Activated naive CD8-positive, alpha-beta T cell treated with anti-CD3 and anti-CD28 coated beads, Interleukin-2, amount 50 U/mL, for 24 hours (primary cell): ENCODE measurements around the gene UBE2E2.

Experiments used
- ATAC-seq: fragments of 150-1000 bp; cut with Tn5 transposase; one replicate; pipeline ENCODE4 v1.10.0; 2021
- DNase-seq: peaks from one replicate; pipeline ENCODE4 v3.0.0; 2021
- H3K27ac Mint-ChIP-seq: one replicate; pipeline ENCODE4 v1.8.0; 2021; ENCODE audit warnings: mild to moderate bottlenecking, mixed read lengths
- H3K27me3 Mint-ChIP-seq: one replicate; pipeline ENCODE4 v1.8.0; 2021; ENCODE audit warnings: mixed read lengths
- H3K36me3 Mint-ChIP-seq: one replicate; pipeline ENCODE4 v1.8.0; 2021; ENCODE audit warnings: low read depth, mixed read lengths
- H3K4me1 Mint-ChIP-seq: one replicate; pipeline ENCODE4 v1.8.0; 2021; ENCODE audit warnings: mixed read lengths
- H3K4me3 Mint-ChIP-seq: one replicate; pipeline ENCODE4 v1.8.0; 2021; ENCODE audit warnings: mild to moderate bottlenecking, moderate library complexity, mixed read lengths
- H3K9me3 Mint-ChIP-seq: one replicate; pipeline ENCODE4 v1.8.0; 2021; ENCODE audit warnings: mixed read lengths

UBE2E2 gene

DNA sequence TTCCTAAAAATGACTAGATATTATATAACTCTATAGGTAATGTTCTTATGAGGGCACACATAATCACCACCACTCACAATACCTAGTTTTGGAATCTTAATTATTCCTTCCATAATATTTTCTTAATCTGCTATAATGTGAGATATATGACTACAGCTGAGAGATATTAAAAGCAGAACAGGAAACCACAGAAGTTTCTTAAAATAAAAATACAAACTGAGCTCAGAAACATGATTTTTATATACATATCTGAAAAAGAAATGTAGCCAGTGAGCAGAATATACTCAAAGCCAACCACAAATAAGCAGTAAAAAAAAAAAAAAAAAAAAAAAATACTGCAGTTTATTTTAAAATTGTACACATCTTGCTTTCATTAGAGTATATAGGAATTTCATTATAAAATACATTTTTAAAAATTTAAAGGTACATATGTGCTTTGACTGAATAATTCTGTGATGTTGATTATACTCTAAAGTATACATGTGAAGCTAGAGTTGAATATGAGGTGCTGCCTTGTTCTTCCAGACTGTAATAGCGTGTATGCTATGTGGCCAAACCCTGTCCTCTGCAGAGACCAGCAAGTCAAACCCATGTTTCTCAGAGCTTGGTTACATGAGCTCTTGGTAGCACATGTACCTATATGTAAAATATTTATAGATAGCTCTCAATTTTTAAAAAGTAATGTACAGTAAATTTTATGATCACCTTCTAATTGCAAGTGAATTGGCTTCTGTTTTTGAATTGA lies 175.0 kb downstream of the UBE2E2 start:
- Mint-ChIP-seq H3K36me3 (no peaks in the 10 kb centered on the region), H3K9me3 (peaks cover 4% of the 10 kb centered on the region), H3K4me1 (peaks cover 7% of the 10 kb centered on the region), H3K27me3 (no peaks in the 10 kb centered on the region), H3K27ac (no peak overlapping the region), H3K4me3 (no peak overlapping the region)
- no peak for ATAC-seq
- DNase-seq, result no peak

DNA sequence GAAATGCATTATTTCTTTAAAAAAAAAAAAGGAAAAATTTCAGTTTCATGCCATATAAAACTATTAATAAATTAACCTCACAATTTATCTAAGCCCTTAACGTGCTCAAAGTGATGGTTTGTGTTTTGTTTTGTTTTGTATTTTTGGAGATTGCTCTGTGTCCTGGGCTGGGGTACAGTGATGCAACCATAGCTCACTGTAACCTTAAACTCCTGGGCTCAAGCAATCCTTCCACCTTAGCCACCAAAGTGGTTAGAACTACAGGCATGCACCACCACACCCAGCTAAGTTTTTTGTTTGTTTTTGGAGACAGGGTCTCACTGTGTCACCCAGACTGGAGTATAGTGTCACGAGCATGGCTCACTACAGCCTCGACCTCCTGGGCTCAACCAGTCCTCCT lies 180.7 kb downstream of the UBE2E2 start:
- H3K4me1 Mint-ChIP-seq, result peaks cover 7% of the 10 kb centered on the region

DNA sequence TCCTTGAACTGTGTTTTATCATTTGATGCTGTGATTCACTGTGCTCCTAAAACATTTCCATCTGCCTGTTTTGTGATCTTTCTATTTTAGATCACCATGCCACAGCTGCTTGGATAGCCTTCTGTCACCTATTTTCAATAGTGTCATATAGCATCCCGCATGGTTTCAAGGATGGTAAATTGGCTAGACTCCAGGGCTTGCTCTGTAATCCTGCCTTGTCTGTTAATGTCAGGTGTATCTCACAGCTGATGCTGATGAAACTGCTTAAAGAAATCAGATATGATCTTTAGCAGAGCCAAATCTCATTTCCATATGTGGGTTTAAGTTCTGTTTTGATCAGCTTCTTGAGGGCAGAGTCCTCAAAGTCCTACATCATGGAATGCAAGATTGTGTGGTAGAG lies 182.2 kb downstream of the UBE2E2 start:
- peaks cover 14% of the 10 kb centered on the region for H3K4me1 Mint-ChIP-seq
- H3K27ac Mint-ChIP-seq, result no peak overlapping the region
- H3K9me3 Mint-ChIP-seq, result no peaks in the 10 kb centered on the region
- no peaks in the 10 kb centered on the region for H3K36me3 Mint-ChIP-seq
- no peak overlapping the region for H3K4me3 Mint-ChIP-seq
- H3K27me3 Mint-ChIP-seq, result no peaks in the 10 kb centered on the region
- ATAC-seq, result no peak
- DNase-seq, result no peak

More for the DNA sequence above, 180.7 kb downstream of the UBE2E2 start:
- Mint-ChIP-seq H3K27ac (no peak overlapping the region), H3K9me3 (peaks cover 4% of the 10 kb centered on the region), H3K4me3 (no peak overlapping the region), H3K27me3 (no peaks in the 10 kb centered on the region), H3K36me3 (no peaks in the 10 kb centered on the region)
- DNase-seq (no peak), ATAC-seq (no peak)

DNA sequence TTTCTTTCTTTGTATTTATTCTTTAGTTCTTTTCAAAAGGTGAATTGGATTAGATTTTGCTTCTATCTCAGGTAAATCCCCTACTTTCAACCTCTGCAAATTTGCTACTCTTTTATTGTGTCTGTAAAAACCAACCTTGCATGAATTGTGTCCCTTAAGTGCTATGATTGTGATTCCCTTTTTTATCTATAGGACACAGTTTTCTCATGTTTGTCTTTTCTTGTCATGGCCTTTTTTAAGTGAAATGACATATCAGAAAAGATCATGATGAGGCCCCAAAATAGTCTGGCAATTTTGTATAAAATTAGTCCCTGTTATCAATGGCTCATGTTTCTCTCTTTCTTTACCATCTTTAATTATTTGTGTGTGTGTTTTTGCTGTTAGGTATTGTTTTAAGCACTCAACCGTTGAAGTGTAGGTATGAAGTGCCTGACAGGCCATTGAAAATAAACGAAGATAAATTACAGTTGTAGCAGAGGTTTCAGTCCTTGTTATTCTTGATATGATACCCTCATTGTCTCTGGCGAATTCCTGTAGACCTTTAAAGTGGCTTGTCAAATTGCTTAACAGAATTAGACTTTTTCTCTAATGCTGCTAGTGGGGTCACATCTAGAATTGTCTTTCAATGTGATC lies 184.3 kb downstream of the UBE2E2 start:
- H3K27ac Mint-ChIP-seq, result no peak overlapping the region
- H3K27me3 Mint-ChIP-seq, result no peaks in the 10 kb centered on the region
- H3K4me3 Mint-ChIP-seq, result no peak overlapping the region

DNA sequence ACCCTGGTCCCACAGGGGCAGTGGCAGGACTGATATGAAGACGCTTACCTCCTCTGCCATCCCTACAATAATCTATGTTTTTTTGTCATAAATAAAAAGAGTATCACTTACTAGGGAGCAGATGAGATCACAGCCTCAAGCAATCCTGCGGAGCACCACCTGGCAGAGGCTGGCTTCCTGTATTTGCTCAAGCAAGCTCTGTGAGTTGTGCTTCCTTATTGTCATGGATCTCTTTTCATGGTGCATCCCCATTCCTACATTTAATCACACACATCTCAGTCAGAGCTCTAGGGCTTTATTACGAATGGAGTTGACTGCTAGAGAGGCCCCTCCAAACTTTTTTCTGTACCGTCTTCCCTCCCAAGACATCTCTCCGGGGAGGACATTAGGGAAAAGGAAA lies 186.0 kb downstream of the UBE2E2 start:
- no peak for DNase-seq
- no peaks in the 10 kb centered on the region for H3K27me3 Mint-ChIP-seq
- no peak overlapping the region for H3K4me3 Mint-ChIP-seq
- H3K36me3 Mint-ChIP-seq, result no peaks in the 10 kb centered on the region
- H3K27ac Mint-ChIP-seq, result no peak overlapping the region
- no peak for ATAC-seq
- no peaks in the 10 kb centered on the region for H3K9me3 Mint-ChIP-seq
- H3K4me1 Mint-ChIP-seq, result peaks cover 14% of the 10 kb centered on the region

More for the DNA sequence above, 184.3 kb downstream of the UBE2E2 start:
- H3K4me1 Mint-ChIP-seq, result peaks cover 14% of the 10 kb centered on the region
- DNase-seq (no peak), ATAC-seq (no peak)
- H3K9me3 Mint-ChIP-seq, result no peaks in the 10 kb centered on the region
- H3K36me3 Mint-ChIP-seq, result no peaks in the 10 kb centered on the region

DNA sequence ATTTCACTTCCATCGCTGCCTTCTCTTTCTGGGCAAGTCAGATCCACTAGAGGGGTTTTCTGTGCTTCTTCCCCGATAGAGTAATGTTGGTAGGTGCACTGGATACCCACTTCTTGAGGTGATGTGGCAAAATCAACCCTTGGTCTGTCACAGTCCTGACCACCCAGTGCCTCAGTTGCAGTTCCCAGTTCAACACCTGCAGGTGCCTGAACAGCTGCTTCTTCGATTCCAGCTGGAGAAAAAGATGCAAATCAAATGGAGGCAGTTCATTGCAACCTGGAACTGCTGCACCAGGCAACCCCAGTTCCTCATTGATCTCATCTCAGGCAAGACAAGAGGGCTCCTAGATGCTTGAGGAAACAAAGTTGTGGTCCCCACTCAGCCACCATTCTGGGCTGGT lies 186.6 kb downstream of the UBE2E2 start:
- Mint-ChIP-seq H3K27me3 (no peaks in the 10 kb centered on the region), H3K27ac (no peak overlapping the region), H3K36me3 (no peaks in the 10 kb centered on the region), H3K4me3 (no peak overlapping the region), H3K9me3 (no peaks in the 10 kb centered on the region), H3K4me1 (peaks cover 14% of the 10 kb centered on the region)
- ATAC-seq, result no peak
- no peak for DNase-seq

DNA sequence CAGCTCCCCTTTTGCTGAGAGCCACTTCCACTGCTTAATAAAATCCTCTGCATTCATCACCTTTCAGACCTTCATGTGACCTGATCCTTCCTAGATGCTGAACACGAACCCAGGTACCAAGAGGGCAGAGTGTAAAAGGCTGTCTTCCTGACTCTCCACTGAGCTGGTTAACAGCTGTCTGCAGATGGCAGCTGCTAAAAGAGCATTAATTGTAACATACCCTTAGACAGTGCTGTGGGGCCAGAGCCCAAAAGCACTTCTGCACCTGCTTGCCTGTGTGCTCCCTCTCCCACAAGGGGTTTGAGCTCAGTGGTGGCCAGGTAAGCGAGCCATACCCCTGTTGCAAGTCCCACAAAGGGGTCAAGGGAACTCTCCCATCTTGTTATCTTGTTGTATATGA lies 187.3 kb downstream of the UBE2E2 start:
- no peak overlapping the region for H3K4me3 Mint-ChIP-seq
- no peak overlapping the region for H3K27ac Mint-ChIP-seq
- H3K36me3 Mint-ChIP-seq, result no peaks in the 10 kb centered on the region
- ATAC-seq, result no peak
- no peaks in the 10 kb centered on the region for H3K27me3 Mint-ChIP-seq
- peaks cover 16% of the 10 kb centered on the region for H3K4me1 Mint-ChIP-seq
- no peak for DNase-seq
- H3K9me3 Mint-ChIP-seq, result no peaks in the 10 kb centered on the region

DNA sequence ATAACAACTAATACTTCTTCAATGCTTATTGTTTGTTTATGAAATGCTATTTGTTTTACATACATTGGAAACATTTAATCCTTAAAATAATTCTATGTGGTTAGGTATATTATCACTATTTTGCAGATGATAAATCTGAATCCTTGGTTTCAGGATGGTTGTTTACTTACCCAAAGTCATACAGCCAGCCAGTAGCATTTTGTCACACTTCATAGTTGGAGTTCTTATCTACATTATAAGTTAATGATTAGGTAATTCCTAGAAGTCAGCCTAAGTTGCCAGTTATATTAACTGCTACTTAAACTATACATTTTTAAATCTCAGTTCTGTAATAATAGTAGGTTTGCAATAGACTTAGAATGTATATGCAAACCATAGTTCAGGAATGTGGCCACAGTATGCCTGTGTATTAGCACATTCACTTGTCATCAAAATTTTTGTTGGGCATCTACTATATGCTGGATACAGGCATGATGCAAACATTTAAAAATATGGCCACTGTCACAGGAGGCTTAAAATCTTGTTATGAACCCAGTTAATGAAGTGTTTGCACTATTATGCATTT lies 187.9 kb downstream of the UBE2E2 start:
- H3K36me3 Mint-ChIP-seq, result no peaks in the 10 kb centered on the region
- no peak overlapping the region for H3K4me3 Mint-ChIP-seq
- H3K27me3 Mint-ChIP-seq, result no peaks in the 10 kb centered on the region
- H3K4me1 Mint-ChIP-seq, result peaks cover 16% of the 10 kb centered on the region
- H3K27ac Mint-ChIP-seq, result no peak overlapping the region
- DNase-seq, result no peak
- H3K9me3 Mint-ChIP-seq, result no peaks in the 10 kb centered on the region
- ATAC-seq, result no peak

DNA sequence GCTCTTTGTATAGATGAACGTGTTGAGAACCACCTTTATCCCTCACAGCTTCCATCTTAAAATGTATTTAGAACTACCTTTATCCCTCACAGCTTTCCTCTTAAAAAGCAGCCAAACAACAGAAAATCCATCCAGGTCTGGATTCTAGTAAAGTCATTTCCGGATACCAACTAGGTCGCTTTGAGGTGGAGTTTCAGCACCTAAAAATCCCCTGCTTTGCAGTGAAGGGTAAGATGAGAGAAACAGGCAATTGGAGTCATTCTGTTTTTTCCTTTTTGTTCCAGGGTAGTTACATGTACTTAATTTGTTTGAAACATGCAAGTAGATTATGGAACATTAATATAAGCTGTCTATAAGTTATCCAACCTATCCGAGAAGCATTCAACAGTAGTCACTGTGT lies 192.0 kb downstream of the UBE2E2 start:
- Mint-ChIP-seq H3K27ac (no peak overlapping the region), H3K4me3 (no peak overlapping the region), H3K36me3 (no peaks in the 10 kb centered on the region), H3K27me3 (no peaks in the 10 kb centered on the region), H3K4me1 (peaks cover 9% of the 10 kb centered on the region), H3K9me3 (no peaks in the 10 kb centered on the region)
- DNase-seq (no peak), ATAC-seq (no peak)

DNA sequence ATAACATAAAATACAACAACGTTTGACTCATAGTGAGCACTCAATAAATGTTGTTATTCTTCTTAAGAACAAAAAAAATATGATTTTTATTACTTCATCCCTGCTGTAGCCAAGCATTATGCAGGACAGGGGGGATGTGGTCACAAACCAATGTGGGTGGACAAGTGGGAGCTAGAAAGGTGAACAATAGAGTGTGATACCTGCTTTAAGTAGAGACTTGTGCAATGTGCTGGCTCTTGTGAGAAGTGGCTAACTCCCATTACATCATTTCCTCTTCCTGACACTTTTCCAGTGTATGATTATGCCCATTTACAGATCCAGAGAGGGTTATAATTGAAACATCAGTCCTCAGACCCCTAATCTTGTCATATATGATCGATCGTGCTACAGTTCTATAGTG lies 193.6 kb downstream of the UBE2E2 start:
- DNase-seq, result no peak
- Mint-ChIP-seq H3K27ac (no peak overlapping the region), H3K36me3 (no peaks in the 10 kb centered on the region), H3K27me3 (no peaks in the 10 kb centered on the region), H3K9me3 (no peaks in the 10 kb centered on the region), H3K4me1 (peaks cover 7% of the 10 kb centered on the region), H3K4me3 (no peak overlapping the region)
- ATAC-seq, result no peak

DNA sequence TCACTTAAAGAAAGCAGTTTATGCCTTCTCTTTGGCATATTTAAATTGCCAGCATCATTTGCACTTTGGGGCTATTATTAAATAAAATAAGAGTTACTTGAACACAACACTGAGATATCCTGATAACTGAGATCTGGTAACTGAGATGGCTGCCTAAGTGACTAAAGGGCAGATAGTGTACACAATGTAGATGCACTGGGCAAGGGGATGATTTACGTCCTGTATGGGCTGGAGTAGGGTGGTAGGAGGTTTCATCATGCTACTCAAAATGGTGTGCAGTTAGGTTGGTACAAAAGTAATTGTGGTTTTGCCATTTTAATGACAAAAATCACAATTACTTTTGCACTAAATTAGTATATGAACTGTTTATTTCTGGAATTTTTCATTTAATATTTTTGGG lies 196.1 kb downstream of the UBE2E2 start:
- Mint-ChIP-seq H3K9me3 (no peaks in the 10 kb centered on the region), H3K27me3 (peaks cover 3% of the 10 kb centered on the region), H3K36me3 (peaks cover 2% of the 10 kb centered on the region), H3K27ac (no peak overlapping the region), H3K4me1 (peaks cover 21% of the 10 kb centered on the region), H3K4me3 (no peak overlapping the region)
- DNase-seq (no peak), ATAC-seq (no peak)

DNA sequence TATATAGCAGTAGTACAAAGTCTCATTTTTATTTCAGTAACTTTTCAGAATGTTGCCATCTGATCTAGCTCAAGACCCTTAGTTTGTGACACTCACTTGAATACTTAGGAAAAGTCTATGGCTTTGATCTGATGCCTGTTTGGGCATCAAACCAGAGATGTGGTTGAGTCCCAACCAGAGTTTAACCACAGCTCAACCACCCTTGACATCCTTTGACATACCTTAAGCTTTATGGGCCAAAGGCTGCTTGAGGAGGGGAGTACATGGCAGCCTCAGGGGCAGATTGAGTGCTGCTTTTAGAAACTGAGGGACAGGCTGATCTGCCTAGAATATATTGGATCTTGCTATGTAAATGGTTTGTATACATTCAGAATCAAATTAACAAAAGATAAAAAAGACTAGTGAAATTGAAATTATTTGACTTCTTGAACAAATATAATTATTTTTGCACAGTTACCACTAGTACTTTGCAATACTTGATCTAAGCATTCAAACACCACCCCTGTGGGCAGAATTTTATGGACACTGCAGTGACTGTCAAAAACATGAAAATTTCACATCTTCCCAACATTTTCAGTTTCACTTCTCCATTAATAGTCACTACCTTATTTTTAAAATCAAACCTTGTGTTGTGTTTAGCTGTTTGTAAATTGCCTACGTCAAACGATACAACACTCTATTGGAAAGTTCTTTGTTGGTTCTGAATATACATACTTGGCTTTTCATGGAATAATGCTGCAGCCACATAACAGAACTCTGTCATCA lies 199.8 kb downstream of the UBE2E2 start:
- ATAC-seq, result peak; percentile 65
- H3K27me3 Mint-ChIP-seq, result peaks cover 3% of the 10 kb centered on the region
- peak; percentile 14 for DNase-seq
- peaks cover 21% of the 10 kb centered on the region for H3K4me1 Mint-ChIP-seq
- no peak overlapping the region for H3K27ac Mint-ChIP-seq
- no peaks in the 10 kb centered on the region for H3K9me3 Mint-ChIP-seq
- H3K36me3 Mint-ChIP-seq, result peaks cover 2% of the 10 kb centered on the region
- no peak overlapping the region for H3K4me3 Mint-ChIP-seq

DNA sequence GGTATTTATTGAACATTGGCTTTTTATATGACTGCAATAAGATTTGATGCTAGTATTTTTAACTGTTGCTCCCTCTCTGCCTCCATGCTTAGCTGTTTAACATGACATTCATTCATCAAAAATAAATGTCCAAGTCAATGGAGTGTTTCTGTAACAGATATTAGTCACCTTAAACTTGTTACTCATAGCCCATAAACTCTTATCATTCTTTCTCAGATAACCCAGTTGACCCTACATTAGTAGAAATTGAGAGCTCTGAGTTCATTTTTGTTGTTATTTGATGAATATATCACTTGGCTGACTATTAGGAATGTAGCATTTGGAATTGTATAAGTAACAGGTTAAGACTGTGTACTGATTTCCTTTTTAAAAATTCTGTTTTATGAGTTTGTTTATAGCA lies 201.1 kb downstream of the UBE2E2 start:
- peaks cover 2% of the 10 kb centered on the region for H3K36me3 Mint-ChIP-seq
- no peaks in the 10 kb centered on the region for H3K9me3 Mint-ChIP-seq
- ATAC-seq (no peak), DNase-seq (no peak)
- peaks cover 21% of the 10 kb centered on the region for H3K4me1 Mint-ChIP-seq
- peaks cover 3% of the 10 kb centered on the region for H3K27me3 Mint-ChIP-seq
- no peak overlapping the region for H3K4me3 Mint-ChIP-seq
- H3K27ac Mint-ChIP-seq, result no peak overlapping the region

DNA sequence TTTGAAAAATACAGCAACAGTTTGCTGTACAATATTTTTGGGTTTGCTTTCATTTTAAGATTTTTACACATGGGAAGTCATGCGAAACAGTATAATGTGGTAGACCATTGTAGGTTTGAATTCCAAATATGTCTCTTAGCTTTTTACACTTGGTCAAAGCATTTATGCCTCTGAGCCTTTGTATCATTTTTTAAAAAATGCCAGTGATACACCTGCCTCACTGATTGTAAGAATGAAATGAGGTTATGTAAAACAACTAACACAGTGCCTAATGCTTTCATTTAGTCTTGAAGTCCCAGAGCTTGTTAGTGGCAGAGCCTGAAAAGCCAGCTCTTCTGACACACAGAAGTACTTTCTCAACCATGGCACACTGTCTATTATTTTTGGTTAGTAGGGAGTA lies 202.0 kb downstream of the UBE2E2 start:
- DNase-seq, result no peak
- Mint-ChIP-seq H3K36me3 (peaks cover 2% of the 10 kb centered on the region), H3K4me3 (no peak overlapping the region), H3K27ac (no peak overlapping the region), H3K27me3 (peaks cover 3% of the 10 kb centered on the region), H3K4me1 (peaks cover 21% of the 10 kb centered on the region), H3K9me3 (no peaks in the 10 kb centered on the region)
- ATAC-seq, result no peak

DNA sequence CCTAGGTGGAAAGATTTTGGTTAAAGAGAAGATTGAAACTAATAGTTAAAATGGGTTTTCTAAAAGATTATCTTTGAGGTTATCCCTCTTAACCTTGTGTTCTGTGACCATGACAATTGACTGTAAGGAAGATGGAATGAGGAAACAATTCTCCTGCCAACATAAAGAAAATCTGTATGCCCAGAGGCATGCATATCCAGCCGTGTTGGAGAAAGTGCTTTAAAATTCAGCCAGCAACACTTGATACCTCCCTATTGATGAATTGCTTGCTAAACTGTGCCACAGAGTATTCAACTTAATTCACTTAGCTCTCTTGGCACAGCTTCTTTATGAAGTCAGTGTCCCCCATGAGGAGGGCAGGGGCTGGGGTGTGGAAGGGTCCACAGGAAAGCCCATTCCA lies 203.5 kb downstream of the UBE2E2 start:
- H3K9me3 Mint-ChIP-seq, result no peaks in the 10 kb centered on the region
- H3K27ac Mint-ChIP-seq, result no peak overlapping the region
- ATAC-seq, result no peak
- peaks cover 2% of the 10 kb centered on the region for H3K36me3 Mint-ChIP-seq
- DNase-seq, result no peak
- H3K27me3 Mint-ChIP-seq, result peaks cover 3% of the 10 kb centered on the region
- no peak overlapping the region for H3K4me3 Mint-ChIP-seq
- peaks cover 21% of the 10 kb centered on the region for H3K4me1 Mint-ChIP-seq
